Loucy (cell line): ENCODE measurements around the gene UQCR10.

ENCODE experiments used
- H2AFZ ChIP-seq: fragments of 200-600 bp; sonication (generic); 2 replicates; pipeline ENCODE4 v1.6.0; 2016; ENCODE audit warnings: antibody characterized with exemption, mild to moderate bottlenecking, low read length, moderate library complexity
- H3F3A ChIP-seq: fragments of 200-600 bp; 2 replicates; pipeline ENCODE4 v1.6.0; 2016; ENCODE audit warnings: antibody characterized with exemption, low read depth, mild to moderate bottlenecking
- H3K27me3 ChIP-seq: fragments of 200-600 bp; sonication (generic); 2 replicates; pipeline ENCODE4 v1.6.1; 2014; ENCODE audit warnings: low read length, mild to moderate bottlenecking; ENCODE audit not compliant: insufficient read depth, poor library complexity, severe bottlenecking
- H3K36me3 ChIP-seq: fragments of 200-600 bp; sonication (generic); 2 replicates; pipeline ENCODE4 v1.6.1; 2016; ENCODE audit warnings: low read length; ENCODE audit not compliant: insufficient read depth
- H3K4me1 ChIP-seq: fragments of 200-600 bp; sonication (generic); 2 replicates; pipeline ENCODE4 v1.5.1; 2014; ENCODE audit warnings: low read length, mild to moderate bottlenecking; ENCODE audit not compliant: insufficient read depth, poor library complexity, severe bottlenecking
- H3K4me2 ChIP-seq: fragments of 200-600 bp; sonication (generic); 2 replicates; pipeline ENCODE4 v1.6.0; 2014; ENCODE audit warnings: antibody characterized with exemption, low read length, low read depth, mild to moderate bottlenecking; ENCODE audit not compliant: poor library complexity, severe bottlenecking
- H3K4me3 ChIP-seq: fragments of 200-600 bp; sonication (generic); 2 replicates; pipeline ENCODE4 v1.5.1; 2014; ENCODE audit warnings: low read length, mild to moderate bottlenecking, mixed read lengths; ENCODE audit not compliant: poor library complexity, severe bottlenecking
- H3K79me2 ChIP-seq: fragments of 200-600 bp; sonication (generic); 2 replicates; pipeline ENCODE4 v1.6.1; 2014; ENCODE audit warnings: low read length; ENCODE audit not compliant: insufficient read depth
- H3K9ac ChIP-seq: fragments of 200-600 bp; sonication (generic); 2 replicates; pipeline ENCODE4 v1.6.0; 2014; ENCODE audit warnings: mild to moderate bottlenecking, low read depth, low read length, moderate library complexity; ENCODE audit not compliant: poor library complexity, severe bottlenecking
- H3K9me2 ChIP-seq: fragments of 200-600 bp; sonication (generic); replicated peaks from 2 replicates; pipeline ENCODE4 v1.6.1; 2016; ENCODE audit warnings: low read depth, low read length, mixed read lengths
- H3K9me3 ChIP-seq: fragments of 200-600 bp; sonication (generic); 2 replicates; pipeline ENCODE4 v1.6.1; 2014; ENCODE audit warnings: mild to moderate bottlenecking, antibody characterized with exemption, low read length, low read depth; ENCODE audit not compliant: insufficient read depth
- H4K20me1 ChIP-seq: fragments of 200-600 bp; sonication (generic); 2 replicates; pipeline ENCODE4 v1.6.0; 2014; ENCODE audit warnings: antibody characterized with exemption, low read length, mild to moderate bottlenecking; ENCODE audit not compliant: insufficient read depth, poor library complexity, severe bottlenecking
- CTCF ChIP-seq: fragments of 200-600 bp; sonication (generic); conservative IDR thresholded peaks from 2 replicates; pipeline ENCODE4 v1.5.1; 2014; ENCODE audit warnings: mild to moderate bottlenecking, antibody characterized with exemption, low read length
- EZH2phosphoT487 ChIP-seq: fragments of 200-600 bp; IDR thresholded peaks from 2 replicates; pipeline ENCODE4 v1.6.1; 2018; ENCODE audit warnings: antibody characterized with exemption, mild to moderate bottlenecking, moderate library complexity, borderline replicate concordance

UQCR10 gene

GRCh38 chr22:29742326-29742725 lies 24.8 kb upstream of the UQCR10 start:
- Histone ChIP-seq H3K79me2 (no peaks in the 10 kb centered on the region), H3K4me1 (no peaks in the 10 kb centered on the region), H3K9me3 (no peaks in the 10 kb centered on the region), H3K36me3 (no peaks in the 10 kb centered on the region; the same call in 1 of the 2 replicates), H3K9me2 (no peaks in the 10 kb centered on the region), H2AFZ (no peak overlapping the region), H3K27me3 (no peaks in the 10 kb centered on the region), H3K4me3 (no peak overlapping the region), H3K9ac (no peak overlapping the region), H4K20me1 (no peaks in the 10 kb centered on the region), H3F3A (no peaks in the 10 kb centered on the region), H3K4me2 (no peak overlapping the region)
- TF ChIP-seq EZH2phosphoT487, result no peak
- TF ChIP-seq CTCF, result no peak

GRCh38 chr22:29744902-29745301 lies 22.3 kb upstream of the UQCR10 start:
- Histone ChIP-seq H3K9ac (no peak overlapping the region), H3K79me2 (no peaks in the 10 kb centered on the region), H3K4me3 (no peak overlapping the region), H3K36me3 (no peaks in the 10 kb centered on the region; the same call in 1 of the 2 replicates), H3K9me3 (no peaks in the 10 kb centered on the region), H3F3A (no peaks in the 10 kb centered on the region), H2AFZ (no peak overlapping the region), H3K4me2 (no peak overlapping the region), H3K4me1 (no peaks in the 10 kb centered on the region), H3K27me3 (no peaks in the 10 kb centered on the region), H3K9me2 (no peaks in the 10 kb centered on the region), H4K20me1 (no peaks in the 10 kb centered on the region)
- TF ChIP-seq EZH2phosphoT487, result no peak
- no peak for TF ChIP-seq CTCF

GRCh38 chr22:29747832-29748231 lies 19.3 kb upstream of the UQCR10 start:
- H3K9ac ChIP-seq, result no peak overlapping the region
- no peaks in the 10 kb centered on the region; the same call in 1 of the 2 replicates for H3K36me3 ChIP-seq
- no peaks in the 10 kb centered on the region for H3F3A ChIP-seq
- no peaks in the 10 kb centered on the region for H3K4me1 ChIP-seq
- TF ChIP-seq CTCF, result no peak
- TF ChIP-seq EZH2phosphoT487, result no peak
- H3K4me3 ChIP-seq, result no peak overlapping the region
- H3K4me2 ChIP-seq, result no peak overlapping the region
- no peaks in the 10 kb centered on the region for H3K27me3 ChIP-seq
- H3K9me3 ChIP-seq, result no peaks in the 10 kb centered on the region
- H3K9me2 ChIP-seq, result no peaks in the 10 kb centered on the region
- no peak overlapping the region for H2AFZ ChIP-seq
- H4K20me1 ChIP-seq, result no peaks in the 10 kb centered on the region
- no peaks in the 10 kb centered on the region for H3K79me2 ChIP-seq
